Endometrial microvascular endothelial cells (primary cell): Measurements from ENCODE around the gene YIPF4. TPM values are rescaled to one million over a fixed set of nuclear protein-coding genes. Genes with fewer than 3 reads are reported as not detected.
"Not testable (repeated sequence)": the region's sequence is repeated elsewhere in the genome, so short reads cannot be mapped to it uniquely, and the experiment has no call there.

Experiments used
- in situ Hi-C: cut with HindIII; loops from 2 replicates; pipeline ENCODE4 v1.10.0; 2017; ENCODE audit warnings: low sequenced_read_pairs, low pct_unique_long_range_greater_than_20kb; ENCODE audit errors: inconsistent ontology term
- total RNA-seq: library from RNA; depleted of rRNA; stranded (reverse); fragments of >200 nt; gene quantifications from one replicate; pipeline ENCODE4 v1.2.3, GENCODE V29; 2015; ENCODE audit errors: inconsistent ontology term

Gene YIPF4
- 25.8 TPM for total RNA-seq

DNA sequence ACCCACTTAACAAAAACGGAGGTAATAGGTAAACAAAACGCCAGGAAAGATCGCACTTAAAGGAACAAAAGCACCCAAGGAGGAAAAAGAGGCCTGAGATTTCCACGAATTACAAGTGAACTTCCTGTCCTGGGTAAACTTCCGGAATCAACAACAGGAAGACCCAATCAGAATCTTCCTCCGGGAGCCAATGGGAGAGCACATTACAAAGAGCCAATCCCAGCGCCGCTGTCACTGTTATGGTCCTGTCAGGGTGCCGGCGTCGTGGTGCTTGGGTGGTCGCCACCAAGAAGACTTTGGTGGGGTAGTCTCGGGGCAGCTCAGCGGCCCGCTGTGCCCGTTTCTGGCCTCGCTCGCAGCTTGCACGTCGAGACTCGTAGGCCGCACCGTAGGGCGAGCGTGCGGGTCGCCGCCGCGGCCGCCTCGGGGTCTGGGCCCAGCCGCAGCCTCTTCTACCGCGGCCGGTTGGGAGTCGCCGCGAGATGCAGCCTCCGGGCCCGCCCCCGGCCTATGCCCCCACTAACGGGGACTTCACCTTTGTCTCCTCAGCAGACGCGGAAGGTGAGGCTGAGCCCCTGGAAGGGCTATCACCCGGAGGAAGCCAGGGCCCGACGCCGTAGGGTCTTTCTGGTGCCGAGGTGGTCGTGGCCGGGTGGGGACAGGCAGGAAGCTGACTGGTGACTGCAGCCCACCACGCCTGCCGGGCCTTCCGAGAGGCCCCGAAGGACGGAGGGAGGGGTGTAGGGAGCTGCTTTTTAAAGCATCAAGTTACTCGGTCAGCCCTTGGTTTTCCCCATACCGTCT, at the start of gene YIPF4:
Gene YIPF4 (plus strand): TSS at position 231 of the 804 bp plus-strand sequence. CDS start 252 bp downstream, at position 483.
- in situ Hi-C loops: no loop called here

DNA sequence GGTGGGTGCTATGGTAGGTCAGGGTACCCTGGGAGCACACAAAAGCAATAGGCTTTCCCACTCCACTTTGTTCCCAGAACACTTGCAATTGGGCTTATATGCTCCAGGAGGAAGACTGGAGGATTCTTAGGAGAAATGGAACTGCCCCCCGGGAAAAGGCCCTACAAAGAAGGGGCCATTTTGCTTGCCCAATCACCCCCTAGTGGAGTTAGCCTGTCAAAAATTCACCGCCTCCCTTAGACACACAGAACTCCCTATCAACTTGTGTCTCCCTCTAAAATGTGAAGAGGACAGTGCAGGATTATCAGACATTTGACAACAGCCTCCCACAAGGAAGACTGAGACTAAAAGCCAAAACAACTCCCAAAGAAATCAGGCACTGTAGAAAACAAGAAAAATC, 49.5 kb upstream of the YIPF4 start:
- in situ Hi-C loops: no loop called here

- in situ Hi-C loops: no loop called here
Measured at GRCh38 chr2:32229635-32230034, 48.1 kb upstream of the YIPF4 start.

- in situ Hi-C loops: no loop called here
Measured at GRCh38 chr2:32231959-32232358, 45.7 kb upstream of the YIPF4 start.

DNA sequence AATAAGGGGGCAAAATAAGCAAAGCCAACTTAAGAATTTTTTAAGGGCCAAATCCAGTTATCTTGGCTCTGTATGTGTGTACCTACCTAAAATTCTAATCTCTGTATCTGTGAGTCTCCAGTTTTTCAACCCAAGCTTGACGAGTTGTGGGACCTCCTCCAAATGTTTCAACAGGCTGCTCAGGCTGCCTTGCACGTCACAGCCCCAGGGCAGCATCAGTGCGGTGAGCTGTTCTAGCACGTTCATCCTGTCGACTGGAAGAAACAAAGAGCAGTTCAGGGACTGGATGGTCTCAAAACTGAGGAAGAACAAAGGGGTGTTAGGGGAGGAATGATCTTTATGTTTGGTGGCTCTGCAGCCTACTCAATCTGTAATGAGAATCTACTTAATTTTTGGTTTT, 42.4 kb upstream of the YIPF4 start:
- in situ Hi-C loops: no loop called here

GRCh38 chr2:32237488-32237887, 40.2 kb upstream of the YIPF4 start:
- in situ Hi-C loops: no loop called here

DNA sequence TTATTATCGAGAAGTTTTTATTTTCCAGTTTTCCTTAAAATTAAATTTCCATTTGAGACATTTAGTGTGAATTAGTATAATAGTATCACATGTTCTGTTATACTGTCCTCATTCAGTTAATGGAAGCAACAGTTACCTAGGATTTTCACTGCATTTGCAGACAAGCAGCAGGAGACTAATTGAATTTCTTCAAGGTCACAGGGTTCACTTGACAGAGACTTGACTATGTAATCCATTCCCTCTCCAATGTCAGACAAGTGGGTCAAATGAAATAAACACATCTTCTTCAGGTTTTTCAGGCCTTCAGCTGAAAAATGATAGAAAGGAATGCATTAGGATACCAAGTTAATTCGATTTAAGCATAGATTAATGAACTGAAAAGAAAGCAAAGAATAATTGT, 39.7 kb upstream of the YIPF4 start:
- in situ Hi-C loops: no loop called here

- in situ Hi-C loops: no loop called here
Measured at GRCh38 chr2:32242331-32242730, 35.4 kb upstream of the YIPF4 start.

DNA sequence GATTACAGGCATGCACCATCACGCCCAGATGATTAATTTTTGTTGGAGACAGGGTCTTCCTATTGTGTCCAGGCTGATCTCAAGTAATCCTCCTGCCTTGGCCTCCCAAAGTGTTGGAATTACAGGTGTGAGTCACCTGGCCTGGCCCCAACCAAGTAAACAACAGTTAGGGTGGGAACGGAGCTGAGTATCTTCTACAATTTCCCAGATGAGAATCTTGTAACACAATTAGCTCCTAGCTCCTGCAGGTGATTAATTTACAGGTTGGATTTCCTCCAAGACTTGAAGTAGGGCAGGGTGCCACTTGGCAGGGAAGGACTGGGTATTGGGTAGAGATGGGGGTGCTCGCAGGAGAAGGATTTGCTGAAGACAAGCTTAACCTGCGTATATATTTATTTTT, 30.8 kb upstream of the YIPF4 start:
- in situ Hi-C loops: no loop called here

DNA sequence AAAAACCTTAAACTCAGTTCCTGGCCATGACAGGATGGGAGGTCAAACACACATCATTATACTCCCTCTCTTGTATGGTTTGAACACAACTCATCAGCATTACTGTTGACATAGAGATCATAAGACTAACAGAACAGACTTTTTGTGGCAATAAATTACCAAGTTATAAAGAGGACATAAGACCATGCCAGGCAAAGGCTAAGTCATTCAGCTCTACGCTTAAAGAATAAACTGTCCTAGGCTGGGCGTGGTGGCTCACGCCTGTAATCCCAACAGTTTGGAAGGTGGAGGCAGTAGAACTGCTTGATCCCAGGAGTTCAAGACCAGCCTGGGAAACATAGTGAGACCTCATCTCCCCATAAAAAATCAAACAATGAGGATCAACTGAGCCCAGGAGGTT, 29.4 kb upstream of the YIPF4 start:
- in situ Hi-C loops: no loop called here

DNA sequence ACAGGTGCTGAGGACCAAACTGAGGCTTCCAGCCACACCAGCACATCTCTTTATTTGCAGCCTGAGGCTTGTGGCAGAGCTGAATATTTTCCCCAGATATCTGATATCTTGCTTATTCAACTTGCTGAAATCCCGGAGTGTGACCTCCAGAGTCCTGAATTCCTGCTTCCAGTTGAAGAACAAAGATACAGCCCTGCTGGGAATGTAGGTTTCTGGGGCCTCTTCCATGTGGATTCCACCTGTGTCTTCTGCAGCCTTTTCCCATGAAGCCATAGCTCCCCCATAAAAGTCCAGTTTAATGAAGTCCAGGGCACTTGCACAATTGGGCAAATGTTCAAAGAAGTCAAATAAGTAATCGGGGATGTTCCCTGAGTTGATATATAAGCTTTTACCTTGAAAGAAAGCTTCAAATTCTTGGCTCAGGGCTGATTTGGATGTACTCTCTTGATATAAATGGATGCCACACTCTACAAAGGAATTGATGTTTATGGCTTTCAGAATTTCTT, 27.9 kb upstream of the YIPF4 start:
- in situ Hi-C loops: no loop called here

GRCh38 chr2:32250290-32250689, 27.4 kb upstream of the YIPF4 start:
- in situ Hi-C loops: no loop called here

GRCh38 chr2:32258242-32258641, 19.5 kb upstream of the YIPF4 start:
- in situ Hi-C loops: no loop called here

DNA sequence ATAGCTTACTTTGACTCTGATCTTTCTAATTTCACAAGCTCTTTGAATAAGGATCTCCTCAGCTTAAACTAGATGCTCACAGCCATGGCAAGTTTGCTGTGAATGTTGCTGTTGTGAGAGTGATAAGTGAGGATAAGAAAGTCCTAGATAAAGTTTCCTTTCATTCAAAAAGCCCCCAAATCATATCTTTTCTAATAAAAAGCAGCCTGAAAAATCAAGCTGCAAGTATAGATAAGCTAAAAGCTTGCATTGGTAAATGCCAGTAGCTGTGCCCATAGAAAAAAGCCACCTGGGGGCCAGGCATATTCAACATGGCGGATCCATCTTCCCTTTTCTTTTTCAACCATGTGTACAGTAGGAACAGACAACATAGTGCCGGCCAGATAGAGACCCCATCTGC, 17.3 kb upstream of the YIPF4 start:
- in situ Hi-C loops: no loop called here

DNA sequence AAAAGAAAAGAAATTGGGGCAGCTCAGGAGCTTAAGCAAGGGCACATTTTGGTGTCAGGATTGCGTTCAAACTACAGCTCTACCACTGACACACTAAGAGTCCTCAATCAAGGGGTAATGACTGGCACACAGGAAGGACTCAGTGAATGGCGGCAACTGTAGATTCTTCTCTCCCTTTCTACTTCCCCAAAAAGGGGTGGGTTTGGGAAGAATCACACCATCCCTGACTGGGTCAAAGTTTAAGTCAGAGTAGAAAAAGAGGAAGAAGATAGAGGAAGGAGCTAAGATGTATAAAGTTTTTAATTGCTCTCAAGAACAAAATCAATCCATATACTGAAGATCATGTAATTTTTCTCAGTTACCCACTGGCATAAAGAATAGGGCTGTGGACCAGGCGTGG, 15.6 kb upstream of the YIPF4 start:
- in situ Hi-C loops: no loop called here

DNA sequence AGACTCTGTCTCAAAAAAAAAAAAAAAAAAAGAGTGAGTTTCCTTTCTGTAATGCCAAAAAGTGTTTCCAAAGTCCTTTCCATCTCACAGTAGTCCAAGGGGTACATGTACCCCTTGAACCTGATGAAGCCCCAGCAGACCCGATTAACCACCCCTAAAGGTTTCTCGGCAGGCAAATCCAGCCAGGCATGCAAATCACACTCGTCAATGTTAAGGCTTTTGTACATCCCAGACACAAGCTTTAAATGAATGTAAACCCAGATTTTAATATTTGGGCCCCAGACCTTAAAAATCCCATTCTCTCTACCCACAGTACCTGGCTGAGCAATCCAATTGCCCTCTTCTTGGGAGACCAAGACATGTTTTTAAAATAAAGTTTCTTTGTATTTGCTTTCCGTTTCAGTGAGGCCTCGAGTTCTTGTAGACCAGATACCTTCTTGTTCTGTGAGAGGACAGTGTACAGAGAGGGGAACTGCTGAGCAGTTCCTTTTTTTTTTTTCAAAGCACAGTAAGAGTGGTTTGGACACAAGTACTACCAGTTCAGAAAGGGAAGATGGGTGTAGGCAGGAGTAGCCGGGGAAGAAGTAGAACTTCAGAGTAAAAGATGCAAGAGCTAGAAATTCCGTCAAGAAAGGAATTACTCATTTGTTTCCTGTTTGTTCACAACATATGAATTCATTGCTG, 13.1 kb upstream of the YIPF4 start, which contains the start of gene NLRC4:
Gene NLRC4 (minus strand): TSS at position 465 of the 684 bp plus-strand sequence. CDS start 8,111 bp downstream, outside the sequence.
- in situ Hi-C loops: no loop called here

GRCh38 chr2:32271063-32271462, 6.6 kb upstream of the YIPF4 start:
- in situ Hi-C loops: no loop called here

DNA sequence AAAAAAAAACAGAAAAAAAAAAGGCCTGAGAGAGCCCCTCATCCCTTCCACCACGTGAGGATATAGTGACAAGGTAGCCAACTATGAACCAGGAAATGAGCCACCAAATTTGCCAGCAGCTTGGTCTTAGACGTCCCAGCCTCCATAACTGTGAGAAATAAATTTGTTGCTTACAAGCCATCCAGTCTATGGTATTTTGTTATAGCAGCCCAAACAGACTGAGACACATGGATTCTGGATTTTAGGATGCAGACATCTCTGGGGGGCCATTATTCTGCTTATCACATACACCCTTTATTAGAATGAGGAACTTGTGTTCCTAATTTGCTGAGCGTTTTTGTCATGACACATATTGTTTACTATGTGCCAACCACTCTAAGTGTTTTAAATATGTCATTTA, 5.4 kb upstream of the YIPF4 start:
- in situ Hi-C loops: no loop called here

DNA sequence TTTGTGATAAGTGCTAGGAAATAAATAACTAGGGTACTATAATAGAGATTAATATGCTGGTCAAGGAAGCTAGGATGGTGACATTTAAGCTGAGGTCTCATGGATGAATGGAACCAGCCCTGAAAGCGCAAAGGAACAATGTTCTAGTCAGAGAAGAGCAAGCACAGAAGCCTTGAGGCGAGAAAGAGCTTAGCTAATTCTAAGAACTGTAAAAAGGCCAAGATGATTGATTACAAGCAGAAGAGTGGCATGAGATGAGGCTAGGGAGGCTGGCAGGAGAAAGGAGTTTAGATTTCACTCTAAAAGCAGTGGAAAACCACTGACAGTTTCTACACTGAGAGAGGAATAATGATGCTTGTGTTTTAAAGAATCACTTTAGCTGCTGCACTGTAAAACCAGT, 3.4 kb upstream of the YIPF4 start:
- in situ Hi-C loops: no loop called here

- in situ Hi-C loops: not testable (repeated sequence)
Measured at GRCh38 chr2:32275790-32276189, 1.9 kb upstream of the YIPF4 start.
